ENCODE measurements around the gene NF2. TPM values are rescaled to one million over a fixed set of nuclear protein-coding genes. Genes with fewer than 3 reads are reported as not detected.
"Not testable (repeated sequence)": the region's sequence is repeated elsewhere in the genome, so short reads cannot be mapped to it uniquely, and the experiment has no call there.

NF2 gene
- total RNA-seq, 1 donor from 2014 or later: 17.3 TPM

- not testable (repeated sequence) for DNase-seq (ENCODE audit: low spot score); ATAC-seq
Observed at GRCh38 chr22:29594447-29594846, 9.0 kb upstream of the NF2 start.

GRCh38 chr22:29596408-29596807 lies 7.0 kb upstream of the NF2 start:
- DNase-seq (ENCODE audit: low spot score) (no peak), ATAC-seq (no peak)

- not testable (repeated sequence) for ATAC-seq; DNase-seq (ENCODE audit: low spot score)
Observed at GRCh38 chr22:29597871-29598683, 5.4 kb upstream of the NF2 start.

- DNase-seq (ENCODE audit: low spot score) (no peak), ATAC-seq (no peak)
Observed at GRCh38 chr22:29598684-29599020, 4.8 kb upstream of the NF2 start.

GRCh38 chr22:29604076-29604360 lies 585 bp downstream of the NF2 start:
- no peak for ATAC-seq
- DNase-seq (ENCODE audit: low spot score): no peak

GRCh38 chr22:29605527-29605850 lies 2.1 kb downstream of the NF2 start:
- ATAC-seq: no peak

GRCh38 chr22:29606320-29606719 lies 2.9 kb downstream of the NF2 start:
- ATAC-seq (no peak), DNase-seq (ENCODE audit: low spot score) (no peak)

More at GRCh38 chr22:29605527-29605850, 2.1 kb downstream of the NF2 start:
- no peak for DNase-seq (ENCODE audit: low spot score)

- DNase-seq (ENCODE audit: low spot score) (no peak), ATAC-seq (no peak)
Observed at GRCh38 chr22:29607426-29607825, 4.0 kb downstream of the NF2 start.

- DNase-seq (ENCODE audit: low spot score): no peak
- ATAC-seq: peak; percentile 33
Observed at GRCh38 chr22:29609139-29609538, 5.7 kb downstream of the NF2 start.

- DNase-seq (ENCODE audit: low spot score): no peak
- ATAC-seq: no peak
Observed at GRCh38 chr22:29610780-29611179, 7.3 kb downstream of the NF2 start.

GRCh38 chr22:29615705-29616327 lies 12.4 kb downstream of the NF2 start:
- ATAC-seq (no peak), DNase-seq (ENCODE audit: low spot score) (no peak)

GRCh38 chr22:29617922-29618629 lies 14.6 kb downstream of the NF2 start:
- ATAC-seq (no peak), DNase-seq (ENCODE audit: low spot score) (no peak)

- ATAC-seq (no peak), DNase-seq (ENCODE audit: low spot score) (no peak)
Observed at GRCh38 chr22:29621761-29622526, 18.5 kb downstream of the NF2 start.

GRCh38 chr22:29623059-29623458 lies 19.6 kb downstream of the NF2 start:
- DNase-seq (ENCODE audit: low spot score): no peak
- ATAC-seq: no peak

- DNase-seq (ENCODE audit: low spot score): no peak
- no peak for ATAC-seq
Observed at GRCh38 chr22:29623553-29624169, 20.2 kb downstream of the NF2 start.

- ATAC-seq (peak; percentile 95), DNase-seq (ENCODE audit: low spot score) (peak; percentile 51)
Observed at GRCh38 chr22:29625090-29625825, 21.8 kb downstream of the NF2 start.

- DNase-seq (ENCODE audit: low spot score) (no peak), ATAC-seq (no peak)
Observed at GRCh38 chr22:29626497-29627195, 23.2 kb downstream of the NF2 start.

- DNase-seq (ENCODE audit: low spot score) (no peak), ATAC-seq (no peak)
Observed at GRCh38 chr22:29627196-29627535, 23.7 kb downstream of the NF2 start.

GRCh38 chr22:29628996-29629902 lies 25.8 kb downstream of the NF2 start:
- no peak for ATAC-seq
- no peak for DNase-seq (ENCODE audit: low spot score)
